ENCODE results near the gene ZNF697. TPM values are rescaled to one million over a fixed set of nuclear protein-coding genes. Genes with fewer than 3 reads are reported as not detected.

The ZNF697 gene
- total RNA-seq, 3 donors from 2014 or later: 4.2 to 9.5 (median 7.0) TPM

GRCh38 chr1:119626011-119626545, 22.0 kb downstream of the ZNF697 start:
- TF ChIP-seq POLR2A (IDR thresholded peaks at IDR 0.05): no peak
- TF ChIP-seq CTCF (IDR thresholded peaks at IDR 0.05): no peak
- TF ChIP-seq POLR2AphosphoS5 (IDR thresholded peaks at IDR 0.05): no peak
- Histone ChIP-seq H3K9me3 (no peaks in the 10 kb centered on the region), H3K27me3 (no peaks in the 10 kb centered on the region), H3K27ac (no peak overlapping the region), H3K36me3 (no peaks in the 10 kb centered on the region), H3K4me1 (peaks cover 0 to 6% of the 10 kb centered on the region in 2 donors), H3K4me3 (no peak overlapping the region)
- intact Hi-C loops (cut with DNase I; ENCODE audit: low total_unique reads): no loop called here
- DNase-seq (ENCODE audit: low spot score in 2 of 2): no peak

GRCh38 chr1:119623678-119624077, 24.4 kb downstream of the ZNF697 start:
- intact Hi-C loops (cut with DNase I; ENCODE audit: low total_unique reads): no loop called here
- Histone ChIP-seq H3K4me1 (peaks cover 0 to 5% of the 10 kb centered on the region in 2 donors), H3K9me3 (no peaks in the 10 kb centered on the region), H3K27ac (no peak overlapping the region), H3K36me3 (no peaks in the 10 kb centered on the region), H3K27me3 (no peaks in the 10 kb centered on the region), H3K4me3 (no peak overlapping the region)
- no peak for TF ChIP-seq POLR2A (IDR thresholded peaks at IDR 0.05)
- TF ChIP-seq CTCF (IDR thresholded peaks at IDR 0.05): no peak
- no peak for TF ChIP-seq POLR2AphosphoS5 (IDR thresholded peaks at IDR 0.05)
- DNase-seq (ENCODE audit: low spot score in 2 of 2): no peak

- Histone ChIP-seq H3K27me3 (no peaks in the 10 kb centered on the region), H3K9me3 (no peaks in the 10 kb centered on the region)
Measured at GRCh38 chr1:119623193-119623515, 24.9 kb downstream of the ZNF697 start.

GRCh38 chr1:119622311-119623192, 25.5 kb downstream of the ZNF697 start:
- Histone ChIP-seq H3K9me3 (no peaks in the 10 kb centered on the region), H3K27ac (no peak overlapping the region), H3K4me3 (no peak overlapping the region), H3K36me3 (no peaks in the 10 kb centered on the region), H3K4me1 (peaks cover 0 to 5% of the 10 kb centered on the region in 2 donors), H3K27me3 (no peaks in the 10 kb centered on the region)
- intact Hi-C loops (cut with DNase I; ENCODE audit: low total_unique reads): no loop called here
- TF ChIP-seq POLR2A (IDR thresholded peaks at IDR 0.05) (no peak), CTCF (IDR thresholded peaks at IDR 0.05) (no peak), POLR2AphosphoS5 (IDR thresholded peaks at IDR 0.05) (no peak)
- DNase-seq (ENCODE audit: low spot score in 2 of 2): no peak

More at GRCh38 chr1:119623193-119623515, 24.9 kb downstream of the ZNF697 start:
- intact Hi-C loops (cut with DNase I; ENCODE audit: low total_unique reads): no loop called here
- TF ChIP-seq CTCF (IDR thresholded peaks at IDR 0.05) (no peak), POLR2A (IDR thresholded peaks at IDR 0.05) (no peak), POLR2AphosphoS5 (IDR thresholded peaks at IDR 0.05) (no peak)
- H3K27ac ChIP-seq: no peak overlapping the region
- no peak for DNase-seq (ENCODE audit: low spot score in 2 of 2)
- H3K4me3 ChIP-seq: no peak overlapping the region
- no peaks in the 10 kb centered on the region for H3K36me3 ChIP-seq
- H3K4me1 ChIP-seq: peaks cover 0 to 5% of the 10 kb centered on the region in 2 donors

GRCh38 chr1:119621705-119622104, 26.4 kb downstream of the ZNF697 start:
- DNase-seq (ENCODE audit: low spot score in 2 of 2): no peak
- Histone ChIP-seq H3K4me3 (no peak overlapping the region), H3K27ac (no peak overlapping the region), H3K4me1 (no peaks in the 10 kb centered on the region), H3K9me3 (no peaks in the 10 kb centered on the region), H3K36me3 (no peaks in the 10 kb centered on the region), H3K27me3 (no peaks in the 10 kb centered on the region)
- intact Hi-C loops (cut with DNase I; ENCODE audit: low total_unique reads): no loop called here
- no peak for TF ChIP-seq POLR2AphosphoS5 (IDR thresholded peaks at IDR 0.05)
- no peak for TF ChIP-seq POLR2A (IDR thresholded peaks at IDR 0.05)
- no peak for TF ChIP-seq CTCF (IDR thresholded peaks at IDR 0.05)

Data from breast epithelium (tissue), 4 donors.